ENCODE data around the gene KIAA1549.

- no peak for TF ChIP-seq CTCF (IDR thresholded peaks at IDR 0.05)
- no peak for TF ChIP-seq POLR2A (IDR thresholded peaks at IDR 0.05)
- TF ChIP-seq POLR2AphosphoS5 (IDR thresholded peaks at IDR 0.05), result no peak
Observed at GRCh38 chr7:138944592-138944991, 36.6 kb downstream of the KIAA1549 start.
